B cell (primary cell): ENCODE results near the gene HLCS. TPM values are rescaled to one million over a fixed set of nuclear protein-coding genes. Genes with fewer than 3 reads are reported as not detected.
"Not testable (repeated sequence)": the region's sequence is repeated elsewhere in the genome, so short reads cannot be mapped to it uniquely, and the experiment has no call there.

Source experiments
- ATAC-seq: fragments of 200-7000 bp; cut with Tn5 transposase; one replicate; pipeline ENCODE4 v1.10.0; 2021; ENCODE audit warnings: low read depth, mild to moderate bottlenecking, moderate number of reproducible peaks, moderate library complexity
- CTCF ChIA-PET: fragments of 350-600 bp; sonication (Branson Sonifier 250); formaldehyde crosslinking; loops from one replicate; lab custom pipeline; 2021; ENCODE audit warnings: antibody characterized with exemption, inconsistent platforms; lab: Charles Lee
- POLR2A ChIA-PET: fragments of 350-600 bp; sonication (Branson Sonifier 250); formaldehyde crosslinking; loops from one replicate; lab custom pipeline; 2021; ENCODE audit warnings: antibody characterized with exemption; lab: Charles Lee
- DNase-seq: peaks from one replicate; pipeline ENCODE4 v3.0.0; 2013
- H2AFZ ChIP-seq: 2 replicates; pipeline ENCODE4 v1.6.1; 2012; ENCODE audit warnings: mild to moderate bottlenecking, low read depth, low read length; ENCODE audit not compliant: insufficient read depth, poor library complexity, severe bottlenecking
- H3K27ac ChIP-seq, 2 donors: 1 replicate in 1 of 2; 2 replicates in 1 of 2; pipeline ENCODE4 v1.5.1; 2012 to 2013; ENCODE audit warnings: low read length in 2 of 2, mild to moderate bottlenecking in 2 of 2, moderate library complexity in 1 of 2
- H3K27me3 ChIP-seq, 4 experiments: fragments of 200-600 bp in 1 of 4; sonication (generic) in 1 of 4; replicated peaks in 1 of 4; 1 replicate in 2 of 4; 2 replicates in 2 of 4; pipeline versions ENCODE4 v1.6.1 to v1.7.0; 2013 to 2016; ENCODE audit warnings: low read length in 3 of 4, mild to moderate bottlenecking in 2 of 4, mixed read lengths in 1 of 4, moderate library complexity in 1 of 4; ENCODE audit not compliant: insufficient read depth in 4 of 4, control insufficient read depth in 3 of 4; ENCODE audit errors: control extremely low read depth in 1 of 4
- H3K36me3 ChIP-seq, 2 experiments: replicated peaks in 1 of 2; 1 replicate in 1 of 2; 2 replicates in 1 of 2; pipeline versions ENCODE4 v1.6.1 to v1.7.1; 2013; ENCODE audit warnings: low read length in 1 of 2; ENCODE audit not compliant: insufficient read depth in 2 of 2, control insufficient read depth in 1 of 2; ENCODE audit errors: control extremely low read depth in 1 of 2, extremely low read depth in 1 of 2
- H3K4me1 ChIP-seq, 2 donors: fragments of 200-600 bp in 1 of 2; sonication (generic) in 1 of 2; 1 replicate in 1 of 2; 2 replicates in 1 of 2; pipeline versions ENCODE4 v1.5.1 to v1.6.1; 2013 to 2017; ENCODE audit warnings: low read length in 2 of 2; ENCODE audit not compliant: control insufficient read depth in 2 of 2, insufficient read depth in 2 of 2
- H3K4me2 ChIP-seq: replicated peaks from 2 replicates; pipeline ENCODE3; 2012; ENCODE audit warnings: mild to moderate bottlenecking, low read depth, low read length; ENCODE audit not compliant: poor library complexity, severe bottlenecking
- H3K4me3 ChIP-seq, 5 experiments: fragments of 200-600 bp in 1 of 5; sonication (generic) in 1 of 5; 1 replicate in 3 of 5; 2 replicates in 2 of 5; pipeline versions ENCODE4 v1.5.1 to v1.7.0; 2011 to 2016; ENCODE audit warnings: low read length in 4 of 5, mild to moderate bottlenecking in 4 of 5, low read depth in 2 of 5, control low read depth in 1 of 5, moderate library complexity in 1 of 5; ENCODE audit not compliant: insufficient read depth in 1 of 5; ENCODE audit errors: control extremely low read depth in 1 of 5, extremely low read depth in 1 of 5
- H3K79me2 ChIP-seq: fragments of 200-600 bp; sonication (generic); one replicate; pipeline ENCODE4 v1.6.0; 2016; ENCODE audit warnings: low read length; ENCODE audit not compliant: control insufficient read depth, insufficient read depth
- H3K9ac ChIP-seq: fragments of 200-600 bp; sonication (generic); 2 replicates; pipeline ENCODE4 v1.6.1; 2017; ENCODE audit warnings: mild to moderate bottlenecking, low read length, moderate library complexity
- H3K9me3 ChIP-seq, 3 donors: one replicate each; pipeline versions ENCODE4 v1.6.1 to v1.7.1; 2013; ENCODE audit warnings: low read length in 2 of 3; ENCODE audit not compliant: control insufficient read depth in 2 of 3, insufficient read depth in 1 of 3; ENCODE audit errors: control extremely low read depth in 1 of 3
- H4K20me1 ChIP-seq: 2 replicates; pipeline ENCODE4 v1.6.0; 2012; ENCODE audit warnings: mild to moderate bottlenecking, low read length; ENCODE audit not compliant: insufficient read depth, control insufficient read depth, poor library complexity, severe bottlenecking
- H3K27ac Mint-ChIP-seq: one replicate; pipeline ENCODE4 v1.8.0; 2021; ENCODE audit warnings: mixed read lengths
- H3K27me3 Mint-ChIP-seq: one replicate; pipeline ENCODE4 v1.8.0; 2021; ENCODE audit warnings: mixed read lengths
- H3K4me1 Mint-ChIP-seq: one replicate; pipeline ENCODE4 v1.8.0; 2021; ENCODE audit warnings: mixed read lengths
- H3K4me3 Mint-ChIP-seq: one replicate; pipeline ENCODE4 v1.8.0; 2021; ENCODE audit warnings: mixed read lengths
- H3K9me3 Mint-ChIP-seq: one replicate; pipeline ENCODE4 v1.8.0; 2022; ENCODE audit warnings: mixed read lengths; ENCODE audit not compliant: insufficient read depth
- EZH2 ChIP-seq: IDR thresholded peaks from 2 replicates; pipeline ENCODE4 v1.6.1; 2012; ENCODE audit warnings: borderline replicate concordance, low read depth, mild to moderate bottlenecking, moderate library complexity, low read length; ENCODE audit not compliant: insufficient read depth, poor library complexity, severe bottlenecking
- WGBS: methylation state at CpG from one replicate; pipeline ENCODE4 v1.1.5; 2013; ENCODE audit warnings: missing lambda C conversion rate; ENCODE audit not compliant: insufficient coverage; 5-methylcytosine and 5-hydroxymethylcytosine counted together
- intact Hi-C: fragments of 100-400 bp; cut with micrococcal nuclease; formaldehyde crosslinking; loops from one replicate; pipeline ENCODE4 v1.10.0; 2022
- polyA plus RNA-seq: library from polyadenylated mRNA; depleted of rRNA; stranded (reverse); fragments of >200 nt; gene quantifications from 2 replicates; pipeline ENCODE4 v1.2.3, GENCODE V29; 2012
- total RNA-seq, 2 donors: library from RNA; stranded (reverse); fragments of 120-200 nt in 1 of 2; gene quantifications; 1 replicate in 1 of 2; 2 replicates in 1 of 2; pipeline versions ENCODE4 v1.2.3 to v1.2.4, GENCODE V29; 2013 to 2022
- TF ChIP-seq, protein P1 (sequence below): fragments of 200-600 bp; IDR thresholded peaks from one replicate; pipeline ENCODE4 v1.8.0; 2022; ENCODE audit warnings: antibody characterized with exemption, mild to moderate bottlenecking

The HLCS gene
- total and polyA plus RNA-seq, 2 donors (not counting 1 experiment from before 2014, with no cell fraction given), result 4.4 to 14.7 TPM

GRCh38 chr21:36816561-36817130 lies 149.8 kb downstream of the HLCS start:
- no peaks in the 10 kb centered on the region for H3K4me1 ChIP-seq
- ATAC-seq (no peak), DNase-seq (no peak)
- intact Hi-C loops, result no loop called here
- H3K9ac ChIP-seq, result no peak overlapping the region
- H3K4me2 ChIP-seq, result no peak overlapping the region
- no peak overlapping the region for H2AFZ ChIP-seq
- ChIA-PET POLR2A (no interaction called here), CTCF (interaction anchor here (0.6 kb wide), 1 partner anchor 848 kb away, joined by 3 read pairs; no protein-coding TSS in a partner anchor)
- H3K27ac ChIP-seq, result no peak overlapping the region
- H3K4me1 Mint-ChIP-seq, result no peaks in the 10 kb centered on the region
- no peak overlapping the region for H3K27ac Mint-ChIP-seq
- no peaks in the 10 kb centered on the region for H4K20me1 ChIP-seq
- no peaks in the 10 kb centered on the region for H3K79me2 ChIP-seq
- H3K36me3 ChIP-seq, result no peaks in the 10 kb centered on the region
- no peaks in the 10 kb centered on the region for H3K27me3 Mint-ChIP-seq
- WGBS, result 100% methylated on average over 1 of the region's 9 CpGs
- H3K9me3 ChIP-seq, result no peaks in the 10 kb centered on the region
- no peaks in the 10 kb centered on the region for H3K27me3 ChIP-seq
- H3K9me3 Mint-ChIP-seq, result no peaks in the 10 kb centered on the region
- no peak overlapping the region for H3K4me3 Mint-ChIP-seq
- no peak overlapping the region for H3K4me3 ChIP-seq
- TF ChIP-seq, protein P1, sequence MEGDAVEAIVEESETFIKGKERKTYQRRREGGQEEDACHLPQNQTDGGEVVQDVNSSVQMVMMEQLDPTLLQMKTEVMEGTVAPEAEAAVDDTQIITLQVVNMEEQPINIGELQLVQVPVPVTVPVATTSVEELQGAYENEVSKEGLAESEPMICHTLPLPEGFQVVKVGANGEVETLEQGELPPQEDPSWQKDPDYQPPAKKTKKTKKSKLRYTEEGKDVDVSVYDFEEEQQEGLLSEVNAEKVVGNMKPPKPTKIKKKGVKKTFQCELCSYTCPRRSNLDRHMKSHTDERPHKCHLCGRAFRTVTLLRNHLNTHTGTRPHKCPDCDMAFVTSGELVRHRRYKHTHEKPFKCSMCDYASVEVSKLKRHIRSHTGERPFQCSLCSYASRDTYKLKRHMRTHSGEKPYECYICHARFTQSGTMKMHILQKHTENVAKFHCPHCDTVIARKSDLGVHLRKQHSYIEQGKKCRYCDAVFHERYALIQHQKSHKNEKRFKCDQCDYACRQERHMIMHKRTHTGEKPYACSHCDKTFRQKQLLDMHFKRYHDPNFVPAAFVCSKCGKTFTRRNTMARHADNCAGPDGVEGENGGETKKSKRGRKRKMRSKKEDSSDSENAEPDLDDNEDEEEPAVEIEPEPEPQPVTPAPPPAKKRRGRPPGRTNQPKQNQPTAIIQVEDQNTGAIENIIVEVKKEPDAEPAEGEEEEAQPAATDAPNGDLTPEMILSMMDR, result no peak
- TF ChIP-seq EZH2, result no peak

GRCh38 chr21:36816026-36816425 lies 150.4 kb downstream of the HLCS start:
- H3K27ac ChIP-seq, H3K79me2 ChIP-seq, H3K9ac ChIP-seq, H3K4me1 ChIP-seq, H3K27me3 ChIP-seq, H3K4me1 Mint-ChIP-seq, H3K27ac Mint-ChIP-seq, H2AFZ ChIP-seq, DNase-seq, ATAC-seq, H3K4me3 ChIP-seq, POLR2A ChIA-PET, H3K27me3 Mint-ChIP-seq, H3K4me3 Mint-ChIP-seq, H3K9me3 Mint-ChIP-seq, H3K36me3 ChIP-seq, H4K20me1 ChIP-seq, H3K9me3 ChIP-seq, intact Hi-C loops, H3K4me2 ChIP-seq: not testable (repeated sequence)
- CTCF ChIA-PET, result interaction anchor here (0.6 kb wide), 1 partner anchor 848 kb away, joined by 3 read pairs; no protein-coding TSS in a partner anchor
